Mesenchymal stem cell (in vitro differentiated cells and primary cell): ENCODE data around the gene SORCS3.

Source experiments
- DNase-seq: peaks from one replicate; pipeline ENCODE4 v3.0.0-alpha.2; 2013
- H2AFZ ChIP-seq: one replicate; pipeline ENCODE4 v1.6.1; 2013; ENCODE audit warnings: low read depth, mild to moderate bottlenecking, control low read depth, inconsistent platforms, low read length, moderate library complexity
- H2AK5ac ChIP-seq: 2 replicates; pipeline ENCODE4 v1.6.1; 2013; ENCODE audit warnings: low read length, moderate library complexity, mild to moderate bottlenecking, inconsistent platforms; ENCODE audit not compliant: severe bottlenecking
- H2BK120ac ChIP-seq: one replicate; pipeline ENCODE4 v1.6.1; 2013; ENCODE audit warnings: low read depth, mild to moderate bottlenecking, inconsistent platforms, low read length, moderate library complexity
- H2BK12ac ChIP-seq, 2 experiments: one replicate each; pipeline ENCODE4 v1.6.1; 2013; ENCODE audit warnings: inconsistent platforms in 2 of 2, low read length in 2 of 2, mild to moderate bottlenecking in 2 of 2, moderate library complexity in 2 of 2, control low read depth in 1 of 2
- H2BK15ac ChIP-seq: one replicate; pipeline ENCODE4 v1.6.1; 2013; ENCODE audit warnings: mild to moderate bottlenecking, low read depth, inconsistent platforms; ENCODE audit not compliant: poor library complexity, severe bottlenecking
- H2BK5ac ChIP-seq: 2 replicates; pipeline ENCODE4 v1.6.1; 2013; ENCODE audit warnings: low read depth, mild to moderate bottlenecking, low read length, control low read depth, inconsistent platforms; ENCODE audit not compliant: poor library complexity, severe bottlenecking
- H3K14ac ChIP-seq, 2 experiments: one replicate each; pipeline ENCODE4 v1.6.1; 2013; ENCODE audit warnings: inconsistent platforms in 2 of 2, low read length in 2 of 2, control low read depth in 1 of 2, mild to moderate bottlenecking in 1 of 2, moderate library complexity in 1 of 2
- H3K18ac ChIP-seq, 2 experiments: one replicate each; pipeline ENCODE4 v1.6.1; 2013; ENCODE audit warnings: inconsistent platforms in 2 of 2, low read length in 2 of 2, control low read depth in 1 of 2, low read depth in 1 of 2, mild to moderate bottlenecking in 1 of 2
- H3K23ac ChIP-seq, 2 experiments: one replicate each; pipeline ENCODE4 v1.6.1; 2013; ENCODE audit warnings: inconsistent platforms in 2 of 2, low read length in 2 of 2, mild to moderate bottlenecking in 2 of 2, moderate library complexity in 2 of 2, control low read depth in 1 of 2
- H3K27ac ChIP-seq: 2 replicates; pipeline ENCODE4 v1.5.1; 2013; ENCODE audit warnings: mild to moderate bottlenecking, moderate library complexity, low read length, control low read depth, inconsistent platforms; ENCODE audit not compliant: poor library complexity, severe bottlenecking
- H3K27me3 ChIP-seq, 2 experiments: 2 replicates each; pipeline versions ENCODE4 v1.6.1 to v1.7.0; 2013; ENCODE audit warnings: low read length in 2 of 2, mild to moderate bottlenecking in 2 of 2, moderate library complexity in 2 of 2, control low read depth in 1 of 2, inconsistent platforms in 1 of 2; ENCODE audit not compliant: control insufficient read depth in 1 of 2, insufficient read depth in 1 of 2
- H3K36me3 ChIP-seq, 2 experiments: 2 replicates each; pipeline versions ENCODE4 v1.6.1 to v1.7.0; 2013; ENCODE audit warnings: low read length in 2 of 2, control low read depth in 1 of 2, inconsistent platforms in 1 of 2, low read depth in 1 of 2, mild to moderate bottlenecking in 1 of 2; ENCODE audit not compliant: insufficient read depth in 2 of 2, control insufficient read depth in 1 of 2
- H3K4ac ChIP-seq, 2 experiments: one replicate each; pipeline ENCODE4 v1.6.1; 2013; ENCODE audit warnings: inconsistent platforms in 2 of 2, low read length in 2 of 2, mild to moderate bottlenecking in 2 of 2, moderate library complexity in 2 of 2, control low read depth in 1 of 2, low read depth in 1 of 2
- H3K4me1 ChIP-seq: 2 replicates; pipeline ENCODE4 v1.6.1; 2013; ENCODE audit warnings: low read depth, low read length, control low read depth; ENCODE audit not compliant: control insufficient read depth, insufficient read depth
- H3K4me2 ChIP-seq: 2 replicates; pipeline ENCODE4 v1.6.1; 2013; ENCODE audit warnings: low read length, mild to moderate bottlenecking, inconsistent platforms; ENCODE audit not compliant: poor library complexity, severe bottlenecking
- H3K4me3 ChIP-seq, 2 experiments: 2 replicates each; pipeline versions ENCODE4 v1.5.1 to v1.7.0; 2013; ENCODE audit warnings: low read length in 2 of 2, mild to moderate bottlenecking in 2 of 2, control low read depth in 1 of 2, low read depth in 1 of 2; ENCODE audit not compliant: insufficient read depth in 1 of 2
- H3K79me1 ChIP-seq: replicated peaks from 2 replicates; pipeline ENCODE4 v1.6.1; 2013; ENCODE audit warnings: mild to moderate bottlenecking, control low read depth, low read length, inconsistent platforms; ENCODE audit not compliant: poor library complexity, severe bottlenecking
- H3K9ac ChIP-seq: 2 replicates; pipeline ENCODE4 v1.7.0; 2013; ENCODE audit warnings: mild to moderate bottlenecking, low read length, moderate library complexity
- H3K9me3 ChIP-seq: 2 replicates; pipeline ENCODE4 v1.7.0; 2013; ENCODE audit warnings: mild to moderate bottlenecking, low read length; ENCODE audit not compliant: control insufficient read depth
- H4K8ac ChIP-seq: one replicate; pipeline ENCODE4 v1.6.1; 2013; ENCODE audit warnings: inconsistent platforms, mild to moderate bottlenecking, low read length, moderate library complexity
- H4K91ac ChIP-seq: one replicate; pipeline ENCODE4 v1.6.1; 2013; ENCODE audit warnings: mild to moderate bottlenecking, low read length, inconsistent platforms
- WGBS: methylation state at CpG from one replicate; pipeline ENCODE4 v1.1.7; 2013; ENCODE audit warnings: mixed read lengths; 5-methylcytosine and 5-hydroxymethylcytosine counted together

The SORCS3 gene

GRCh38 chr10:104648421-104648820 lies 7.3 kb downstream of the SORCS3 start:
- Histone ChIP-seq H3K9me3 (no peaks in the 10 kb centered on the region), H3K23ac (no peak overlapping the region), H3K36me3 (no peaks in the 10 kb centered on the region), H2BK120ac (no peak overlapping the region), H2AFZ (no peak overlapping the region), H3K4me2 (no peak overlapping the region), H2AK5ac (no peak overlapping the region), H3K4me1 (no peaks in the 10 kb centered on the region), H3K27me3 (peaks cover 10 to 44% of the 10 kb centered on the region in 2 experiments), H3K4ac (no peak overlapping the region), H3K9ac (no peak overlapping the region), H3K18ac (no peak overlapping the region), H4K8ac (no peak overlapping the region), H3K79me1 (no peaks in the 10 kb centered on the region), H3K14ac (no peak overlapping the region), H2BK5ac (no peak overlapping the region), H4K91ac (no peak overlapping the region), H2BK15ac (no peak overlapping the region), H3K4me3 (no peak overlapping the region), H2BK12ac (no peak overlapping the region), H3K27ac (no peak overlapping the region)
- 65% methylated on average over 3 of the region's 3 CpGs for WGBS
- DNase-seq: no peak

GRCh38 chr10:104650072-104650471 lies 9.0 kb downstream of the SORCS3 start:
- Histone ChIP-seq H2BK15ac (no peak overlapping the region), H2BK120ac (no peak overlapping the region), H3K4me1 (no peaks in the 10 kb centered on the region), H3K27me3 (peaks cover 0 to 28% of the 10 kb centered on the region in 2 experiments), H2BK5ac (no peak overlapping the region), H2BK12ac (no peak overlapping the region), H3K27ac (no peak overlapping the region), H2AFZ (no peak overlapping the region), H3K4me3 (no peak overlapping the region), H3K9ac (no peak overlapping the region), H4K91ac (no peak overlapping the region), H3K18ac (no peak overlapping the region), H4K8ac (no peak overlapping the region), H3K4ac (no peak overlapping the region), H3K36me3 (no peaks in the 10 kb centered on the region), H3K14ac (no peak overlapping the region), H3K4me2 (no peak overlapping the region), H3K23ac (no peak overlapping the region), H3K9me3 (no peaks in the 10 kb centered on the region), H2AK5ac (no peak overlapping the region), H3K79me1 (no peaks in the 10 kb centered on the region)
- DNase-seq: no peak
- 78% methylated on average over 1 of the region's 1 CpG for WGBS

GRCh38 chr10:104650635-104651331 lies 9.7 kb downstream of the SORCS3 start:
- no peak overlapping the region for H2AK5ac ChIP-seq
- no peak overlapping the region for H4K8ac ChIP-seq
- no peak overlapping the region for H3K4me3 ChIP-seq
- no peak overlapping the region for H2BK5ac ChIP-seq
- H2BK12ac ChIP-seq: no peak overlapping the region
- H2BK120ac ChIP-seq: no peak overlapping the region
- no peak overlapping the region for H2AFZ ChIP-seq
- no peak overlapping the region for H3K14ac ChIP-seq
- no peak overlapping the region for H3K4me2 ChIP-seq
- H3K27me3 ChIP-seq: peaks cover 0 to 21% of the 10 kb centered on the region in 2 experiments
- H3K9me3 ChIP-seq: no peaks in the 10 kb centered on the region
- H2BK15ac ChIP-seq: no peak overlapping the region
- no peak overlapping the region for H3K23ac ChIP-seq
- DNase-seq: no peak
- no peak overlapping the region for H3K27ac ChIP-seq
- no peak overlapping the region for H3K18ac ChIP-seq
- 80% methylated on average over 1 of the region's 3 CpGs for WGBS
- no peak overlapping the region for H3K4ac ChIP-seq
- no peak overlapping the region for H4K91ac ChIP-seq
- no peaks in the 10 kb centered on the region for H3K4me1 ChIP-seq
- no peaks in the 10 kb centered on the region for H3K79me1 ChIP-seq
- no peaks in the 10 kb centered on the region for H3K36me3 ChIP-seq
- H3K9ac ChIP-seq: no peak overlapping the region

- no peak overlapping the region for H4K91ac ChIP-seq
- no peak overlapping the region for H3K18ac ChIP-seq
- no peak overlapping the region for H3K23ac ChIP-seq
- H3K4me3 ChIP-seq: no peak overlapping the region
- no peak for DNase-seq
- no peak overlapping the region for H2BK12ac ChIP-seq
- no peak overlapping the region for H3K9ac ChIP-seq
- H3K36me3 ChIP-seq: no peaks in the 10 kb centered on the region
- H2BK120ac ChIP-seq: no peak overlapping the region
- no peak overlapping the region for H2AK5ac ChIP-seq
- H3K27ac ChIP-seq: no peak overlapping the region
- H4K8ac ChIP-seq: no peak overlapping the region
- H3K4me2 ChIP-seq: no peak overlapping the region
- H3K4ac ChIP-seq: no peak overlapping the region
- no peak overlapping the region for H2BK15ac ChIP-seq
- no peaks in the 10 kb centered on the region for H3K4me1 ChIP-seq
- H3K79me1 ChIP-seq: no peaks in the 10 kb centered on the region
- H2AFZ ChIP-seq: no peak overlapping the region
- no peak overlapping the region for H3K14ac ChIP-seq
- no peak overlapping the region for H2BK5ac ChIP-seq
- H3K9me3 ChIP-seq: no peaks in the 10 kb centered on the region
- peaks cover 0 to 6% of the 10 kb centered on the region in 2 experiments for H3K27me3 ChIP-seq
- 42% methylated on average over 3 of the region's 3 CpGs for WGBS
Measured at GRCh38 chr10:104657036-104657435, 15.9 kb downstream of the SORCS3 start.
